K562 (cell line): ENCODE results near the gene BCAN. TPM values are rescaled to one million over a fixed set of nuclear protein-coding genes. Genes with fewer than 3 reads are reported as not detected.

ENCODE experiments used
- ATF3 ChIP-seq, 2 experiments: fragments of 450-650 bp in 1 of 2; sonication (generic) in 1 of 2; formaldehyde crosslinking in 1 of 2; IDR thresholded peaks in 1 of 2; conservative IDR thresholded peaks in 1 of 2; 2 replicates each; pipeline versions ENCODE4 v1.6.1 to v1.8.1; 2016 to 2023; ENCODE audit warnings: mild to moderate bottlenecking in 2 of 2, moderate library complexity in 2 of 2, inconsistent platforms in 1 of 2, missing genetic modification reagents in 1 of 2
- CBX8 ChIP-seq: fragments of 200-600 bp; sonication (generic); IDR thresholded peaks from 2 replicates; pipeline ENCODE4 v1.6.1; 2012; ENCODE audit warnings: borderline replicate concordance, mixed run types, low read depth, mild to moderate bottlenecking, moderate library complexity, mixed read lengths, low read length, control low read depth, inconsistent platforms; ENCODE audit not compliant: poor library complexity, severe bottlenecking; ENCODE audit errors: extremely low read depth
- CEBPG ChIP-seq, 3 experiments: fragments of 200-800 bp in 1 of 3; sonication (Bioruptor generic) in 1 of 3; sonication (generic) in 1 of 3; formaldehyde crosslinking in 1 of 3; IDR thresholded peaks in 2 of 3; conservative IDR thresholded peaks in 1 of 3; 2 replicates each; pipeline versions ENCODE4 v1.6.1 to v1.8.0; 2016 to 2022; ENCODE audit warnings: missing compliant biosample characterization in 2 of 3, missing genetic modification characterization in 2 of 3, mild to moderate bottlenecking in 1 of 3, missing genetic modification reagents in 1 of 3
- CTCF ChIP-seq, 3 experiments: IDR thresholded peaks in 2 of 3; conservative IDR thresholded peaks in 1 of 3; 2 replicates each; pipeline ENCODE4 v1.5.1; 2011 to 2012; ENCODE audit warnings: low read length in 3 of 3, mild to moderate bottlenecking in 3 of 3, control low read depth in 2 of 3, improper control_type of control experiment in 1 of 3, inconsistent platforms in 1 of 3, low read depth in 1 of 3, mixed read lengths in 1 of 3, moderate library complexity in 1 of 3; ENCODE audit not compliant: insufficient read depth in 2 of 3
- FOXO4 ChIP-seq: fragments of 450-650 bp; formaldehyde crosslinking; IDR thresholded peaks from 2 replicates; pipeline ENCODE4 v1.4.0; 2020; ENCODE audit warnings: mild to moderate bottlenecking, moderate library complexity
- KLF6 ChIP-seq: fragments of 250-450 bp; sonication (Bioruptor Pico); IDR thresholded peaks from 2 replicates; pipeline ENCODE4 v1.4.0; 2020; ENCODE audit warnings: mild to moderate bottlenecking, moderate library complexity, borderline replicate concordance
- MEF2A ChIP-seq: IDR thresholded peaks from 2 replicates; pipeline ENCODE4 v1.6.1; 2011; ENCODE audit warnings: low read depth, mild to moderate bottlenecking, low read length, moderate library complexity; ENCODE audit not compliant: control insufficient read depth
- MLLT1 ChIP-seq, 2 experiments: fragments of 450-650 bp; IDR thresholded peaks; 2 replicates each; pipeline ENCODE4 v1.6.1; 2016
- MNT ChIP-seq, 2 experiments: fragments of 450-650 bp; conservative IDR thresholded peaks; 2 replicates each; pipeline ENCODE4 v1.6.1; 2017; ENCODE audit warnings: mild to moderate bottlenecking in 2 of 2, moderate library complexity in 2 of 2
- PHF20 ChIP-seq: fragments of 450-650 bp; IDR thresholded peaks from 2 replicates; pipeline ENCODE4 v1.6.1; 2018; ENCODE audit not compliant: partially characterized antibody
- PHF21A ChIP-seq: fragments of 450-650 bp; IDR thresholded peaks from 2 replicates; pipeline ENCODE4 v1.6.1; 2017; ENCODE audit warnings: low read depth, borderline replicate concordance
- RB1 ChIP-seq: fragments of 450-650 bp; IDR thresholded peaks from 2 replicates; pipeline ENCODE4 v1.6.1; 2017; ENCODE audit warnings: low read depth, mild to moderate bottlenecking
- RCOR1 ChIP-seq, 2 experiments: IDR thresholded peaks; 2 replicates each; pipeline ENCODE4 v1.6.1; 2012; ENCODE audit warnings: low read depth in 2 of 2, low read length in 2 of 2, borderline replicate concordance in 1 of 2, improper control_type of control experiment in 1 of 2
- SMARCA4 ChIP-seq: fragments of 450-650 bp; IDR thresholded peaks from 2 replicates; pipeline ENCODE4 v1.6.1; 2016
- SP1 ChIP-seq: sonication (generic); formaldehyde crosslinking; IDR thresholded peaks from 2 replicates; pipeline ENCODE4 v1.8.1; 2022; ENCODE audit warnings: mild to moderate bottlenecking, missing genetic modification reagents
- TAL1 ChIP-seq: fragments of 450-650 bp; IDR thresholded peaks from 2 replicates; pipeline ENCODE4 v1.6.1; 2016; ENCODE audit warnings: mild to moderate bottlenecking
- ZNF124 ChIP-seq: sonication (generic); formaldehyde crosslinking; IDR thresholded peaks from 2 replicates; pipeline ENCODE4 v1.8.1; 2022; ENCODE audit warnings: missing genetic modification reagents
- ZNF431 ChIP-seq: sonication (generic); formaldehyde crosslinking; IDR thresholded peaks from 2 replicates; pipeline ENCODE4 v1.8.0; 2022; ENCODE audit warnings: mild to moderate bottlenecking, missing genetic modification reagents
- polyA plus RNA-seq, 8 experiments: library from polyadenylated mRNA; depleted of rRNA in 4 of 8; stranded (reverse) in 5 of 8; unstranded in 3 of 8; fragments of >200 nt; fragmentation: Nextera tagmentation in 2 of 8; fragmentation: Illumina TruSeq in 1 of 8; extraction: Ambion mirVana in 2 of 8; extraction: Trizol in 1 of 8; gene quantifications; 2 replicates each; pipeline versions ENCODE4 v1.2.1 to v1.2.3, GENCODE V29; 2011 to 2014; ENCODE audit warnings: inconsistent platforms in 1 of 8, missing spikeins in 1 of 8
- total RNA-seq, 7 experiments: library from RNA; depleted of rRNA in 6 of 7; stranded (reverse); fragments of >200 nt in 6 of 7; fragmentation: Illumina TruSeq in 2 of 7; extraction: Trizol in 2 of 7; gene quantifications; 2 replicates each; pipeline versions ENCODE4 v1.2.1 to v1.2.3, GENCODE V29; 2011 to 2021; ENCODE audit warnings: low replicate concordance in 1 of 7

BCAN gene
- total and polyA plus RNA-seq, 9 of the 15 experiments (the other 6 are each of a cell fraction or from before 2014, with no cell fraction given), result 0.04 to 0.33 (median 0.14) TPM; not detected in 5

GRCh38 chr1:156608036-156608674 lies 33.8 kb upstream of the BCAN start (continued):
- TF ChIP-seq CTCF (IDR thresholded peaks at IDR 0.05 in 2 of 3, conservative IDR thresholded peaks at IDR 0.05 in 1 of 3; ENCODE audit: insufficient read depth in 2 of 3, low read depth in 1 of 3, low read length in 3 of 3) (peak; percentile 83 to 95 (median 94)), SMARCA4 (0 out of 2 replicates have a peak, but pooled peaks have one; percentile 36), MEF2A (peak; percentile 72; the same call in 1 of the 2 replicates), SP1 (0 out of 2 replicates have a peak, but pooled peaks have one; percentile 27), ZNF124 (no peak), RB1 (peak; percentile 59; the same call in 1 of the 2 replicates), ATF3 (IDR thresholded peaks at IDR 0.05) (peak; percentile 49), ATF3 (CRISPR knock-in tag; conservative IDR thresholded peaks at IDR 0.05) (no peak), CBX8 (no peak), RCOR1 (IDR thresholded peaks at IDR 0.05; ENCODE audit: borderline replicate concordance in 1 of 2, low read depth in 2 of 2, low read length in 2 of 2) (peak in 1 of 2 experiments; percentile 65; a peak in 1 of 4 replicates), CEBPG (CRISPR knock-in tag; IDR thresholded peaks at IDR 0.05) (peak; percentile 86), CEBPG (tag; conservative IDR thresholded peaks at IDR 0.05 in 1 of 2, IDR thresholded peaks at IDR 0.05 in 1 of 2) (peak; percentile 39 to 45; a peak in 2 of 4 replicates), TAL1 (0 out of 2 replicates have a peak, but pooled peaks have one; percentile 3), PHF21A (peak; percentile 87), ZNF431 (CRISPR knock-in tag) (no peak), FOXO4 (CRISPR knock-in tag) (no peak), PHF20 (no peak), MLLT1 (IDR thresholded peaks at IDR 0.05) (no peak), KLF6 (CRISPR knock-in tag) (no peak), MNT (conservative IDR thresholded peaks at IDR 0.05) (0 out of 4 replicates have a peak, but pooled peaks of 1 of the 2 experiments have one; percentile 28)
